Gastrocnemius medialis (tissue), 4 donors: ENCODE results near the gene SHBG. TPM values are rescaled to one million over a fixed set of nuclear protein-coding genes. Genes with fewer than 3 reads are reported as not detected.
A peak's percentile ranks its signal among the peaks of the same experiment; 100 is the strongest.
"Not testable (repeated sequence)": the region's sequence is repeated elsewhere in the genome, so short reads cannot be mapped to it uniquely, and the experiment has no call there.

Experiments
- ATAC-seq, 2 donors: fragments of 150-250 bp; one replicate each; pipeline ENCODE4 v1.9.1; 2016
- DNase-seq, 2 donors: peaks; one replicate each; pipeline ENCODE4 v3.0.0-alpha.2; 2019
- H3K27ac ChIP-seq, 4 donors: fragments of 200-600 bp; sonication (generic); 1 replicate in 1 of 4; 2 replicates in 3 of 4; pipeline ENCODE4 v1.5.1; 2016 to 2018; ENCODE audit warnings: mild to moderate bottlenecking in 2 of 4, moderate library complexity in 1 of 4
- H3K27me3 ChIP-seq, 3 donors: fragments of 200-600 bp; sonication (generic) in 2 of 3; 1 replicate in 1 of 3; 2 replicates in 2 of 3; pipeline versions ENCODE4 v1.5.1 to v1.6.0; 2016 to 2019; ENCODE audit warnings: mild to moderate bottlenecking in 1 of 3, moderate library complexity in 1 of 3
- H3K36me3 ChIP-seq, 2 donors: fragments of 200-600 bp; sonication (generic) in 1 of 2; one replicate each; pipeline ENCODE4 v1.5.1; 2017 to 2018
- H3K4me1 ChIP-seq, 2 donors: fragments of 200-600 bp; sonication (generic) in 1 of 2; one replicate each; pipeline ENCODE4 v1.5.1; 2016 to 2017; ENCODE audit warnings: mild to moderate bottlenecking in 2 of 2
- H3K4me3 ChIP-seq, 4 donors: fragments of 200-600 bp; sonication (generic) in 3 of 4; 1 replicate in 1 of 4; 2 replicates in 3 of 4; pipeline ENCODE4 v1.5.1; 2016 to 2019; ENCODE audit warnings: mild to moderate bottlenecking in 2 of 4
- H3K9me3 ChIP-seq, 3 donors: fragments of 200-600 bp; sonication (generic) in 2 of 3; 1 replicate in 1 of 3; 2 replicates in 2 of 3; pipeline ENCODE4 v1.5.1; 2016 to 2019
- POLR2A ChIP-seq, 2 donors: fragments of 450-650 bp; IDR thresholded peaks; one replicate each; pipeline ENCODE4 v1.6.1; 2017; ENCODE audit warnings: antibody characterized with exemption in 2 of 2, mild to moderate bottlenecking in 2 of 2, moderate library complexity in 2 of 2
- in situ Hi-C, 4 donors: fragments of 200-750 bp; cut with MboI; loops; one replicate each; pipeline versions ENCODE4 v1.15.0 to v1.8.0; 2017; ENCODE audit warnings: low sequenced_read_pairs in 4 of 4
- intact Hi-C: fragments of 100-400 bp; cut with DNase I; formaldehyde crosslinking; loops from one replicate; pipeline ENCODE4 v1.15.1; 2023; ENCODE audit warnings: low total_unique reads
- total RNA-seq, 4 donors: library from RNA; depleted of rRNA; stranded (reverse); fragments of >200 nt; gene quantifications; one replicate each; pipeline versions ENCODE4 v1.1.0 to v1.2.3, GENCODE V29; 2016
- TF ChIP-seq, protein P1 (sequence below), 5 experiments: fragments of 450-650 bp in 3 of 5; fragments of 200-600 bp in 2 of 5; sonication (generic) in 2 of 5; IDR thresholded peaks in 4 of 5; conservative IDR thresholded peaks in 1 of 5; 1 replicate in 4 of 5; 2 replicates in 1 of 5; pipeline ENCODE4 v1.5.1; 2016 to 2019; ENCODE audit warnings: antibody characterized with exemption in 5 of 5, mild to moderate bottlenecking in 3 of 5, moderate library complexity in 3 of 5

The SHBG gene
- total RNA-seq, 4 donors from 2014 or later = not detected

DNA sequence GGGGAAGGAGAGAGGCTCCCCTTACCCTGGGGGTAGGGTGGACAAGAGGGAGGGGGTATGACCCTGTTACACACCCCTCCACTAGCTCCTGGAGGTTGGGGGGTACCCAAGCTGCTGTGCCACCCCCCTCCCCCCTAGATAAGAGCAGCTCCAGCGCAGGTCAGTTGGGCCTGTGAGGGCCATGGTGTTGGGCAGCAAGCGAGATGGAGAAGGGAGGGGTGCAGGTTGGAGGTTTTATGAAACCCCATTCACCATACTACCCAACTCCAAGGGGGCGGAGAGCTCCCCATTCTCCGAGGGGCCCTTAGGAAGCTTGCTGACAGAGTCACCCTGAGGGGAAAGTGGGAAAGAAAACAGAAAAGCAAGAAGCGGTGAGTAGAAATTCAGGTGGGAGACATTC, 38.3 kb upstream of the SHBG start:
- intact Hi-C loops (loop anchor here (2.0 kb wide), 1 partner anchor 77 kb away; no protein-coding TSS in a partner anchor), in situ Hi-C loops (no loop called here)

DNA sequence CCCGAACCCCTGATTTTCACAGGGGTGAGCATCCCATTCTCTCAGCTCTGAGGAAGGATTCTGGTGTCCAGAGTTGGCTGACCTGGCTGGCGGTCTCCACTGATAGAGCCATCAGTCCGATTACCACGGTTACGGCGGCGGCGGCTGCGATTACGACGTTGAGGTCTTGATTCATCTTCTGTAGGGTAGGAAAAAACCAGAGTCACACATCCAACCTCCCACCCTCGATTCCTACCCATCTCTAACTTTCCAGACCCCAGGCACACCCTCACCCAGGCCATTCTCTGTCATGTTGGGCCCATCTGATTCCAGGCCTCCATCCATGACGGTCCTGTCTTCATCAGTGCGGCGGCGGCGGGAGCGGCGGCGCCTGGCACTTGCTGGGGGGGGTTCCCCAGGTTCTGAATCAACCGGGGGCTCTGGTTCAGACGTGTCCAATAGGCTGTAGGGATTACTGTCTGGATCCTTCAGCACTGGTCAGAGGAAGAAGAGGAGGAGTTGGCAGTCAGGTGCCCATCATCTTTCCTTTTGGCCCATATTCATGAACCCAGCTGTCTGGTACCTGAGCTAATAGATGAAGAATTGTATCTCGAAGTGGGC, 37.4 kb upstream of the SHBG start:
- TF ChIP-seq, protein P1, sequence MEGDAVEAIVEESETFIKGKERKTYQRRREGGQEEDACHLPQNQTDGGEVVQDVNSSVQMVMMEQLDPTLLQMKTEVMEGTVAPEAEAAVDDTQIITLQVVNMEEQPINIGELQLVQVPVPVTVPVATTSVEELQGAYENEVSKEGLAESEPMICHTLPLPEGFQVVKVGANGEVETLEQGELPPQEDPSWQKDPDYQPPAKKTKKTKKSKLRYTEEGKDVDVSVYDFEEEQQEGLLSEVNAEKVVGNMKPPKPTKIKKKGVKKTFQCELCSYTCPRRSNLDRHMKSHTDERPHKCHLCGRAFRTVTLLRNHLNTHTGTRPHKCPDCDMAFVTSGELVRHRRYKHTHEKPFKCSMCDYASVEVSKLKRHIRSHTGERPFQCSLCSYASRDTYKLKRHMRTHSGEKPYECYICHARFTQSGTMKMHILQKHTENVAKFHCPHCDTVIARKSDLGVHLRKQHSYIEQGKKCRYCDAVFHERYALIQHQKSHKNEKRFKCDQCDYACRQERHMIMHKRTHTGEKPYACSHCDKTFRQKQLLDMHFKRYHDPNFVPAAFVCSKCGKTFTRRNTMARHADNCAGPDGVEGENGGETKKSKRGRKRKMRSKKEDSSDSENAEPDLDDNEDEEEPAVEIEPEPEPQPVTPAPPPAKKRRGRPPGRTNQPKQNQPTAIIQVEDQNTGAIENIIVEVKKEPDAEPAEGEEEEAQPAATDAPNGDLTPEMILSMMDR (IDR thresholded peaks at IDR 0.05 in 4 of 5, conservative IDR thresholded peaks at IDR 0.05 in 1 of 5) = no peak
- TF ChIP-seq POLR2A (IDR thresholded peaks at IDR 0.05) = no peak
- in situ Hi-C loops = no loop called here
- peaks cover 0 to 77% of the 10 kb centered on the region in 2 donors for H3K36me3 ChIP-seq

More for the DNA sequence above, 38.3 kb upstream of the SHBG start:
- Histone ChIP-seq H3K4me3 (no peak overlapping the region), H3K4me1 (peaks cover 11 to 24% of the 10 kb centered on the region in 2 donors), H3K9me3 (no peaks in the 10 kb centered on the region), H3K36me3 (peaks cover 0 to 77% of the 10 kb centered on the region in 2 donors), H3K27ac (peak overlapping the region in 3 of 4 donors; percentile 64 to 81 (median 76)), H3K27me3 (no peaks in the 10 kb centered on the region)
- DNase-seq (no peak), ATAC-seq (no peak)
- TF ChIP-seq POLR2A (IDR thresholded peaks at IDR 0.05) = no peak
- TF ChIP-seq, protein P1 (IDR thresholded peaks at IDR 0.05 in 4 of 5, conservative IDR thresholded peaks at IDR 0.05 in 1 of 5) = no peak

DNA sequence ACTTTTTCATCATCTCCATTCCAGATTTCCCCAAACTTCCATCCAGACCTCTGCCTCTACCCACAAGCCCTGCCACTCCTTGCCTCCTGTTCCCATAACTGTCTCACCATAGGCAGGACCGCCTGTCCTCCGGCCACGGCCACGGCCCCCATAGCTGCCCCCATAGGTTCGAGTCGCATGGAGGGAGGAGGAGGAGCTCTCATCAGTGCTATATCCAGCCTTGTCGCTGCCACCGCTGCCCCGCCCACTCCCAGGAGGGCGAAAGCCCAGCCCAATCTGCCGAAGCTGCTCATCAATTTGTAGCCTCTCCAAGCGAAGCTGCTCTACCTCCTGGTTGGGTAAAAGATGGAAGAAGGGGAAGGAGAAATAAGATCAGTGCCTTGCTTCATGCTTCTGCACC, 36.6 kb upstream of the SHBG start:
- no peak overlapping the region for H3K27ac ChIP-seq
- peaks cover 11 to 24% of the 10 kb centered on the region in 2 donors for H3K4me1 ChIP-seq
- H3K36me3 ChIP-seq = peaks cover 0 to 74% of the 10 kb centered on the region in 2 donors
- no peak for TF ChIP-seq POLR2A (IDR thresholded peaks at IDR 0.05)
- TF ChIP-seq, protein P1 (IDR thresholded peaks at IDR 0.05 in 4 of 5, conservative IDR thresholded peaks at IDR 0.05 in 1 of 5) = no peak
- no peak for DNase-seq
- H3K4me3 ChIP-seq = no peak overlapping the region
- intact Hi-C loops = no loop called here
- no peak for ATAC-seq
- no peaks in the 10 kb centered on the region for H3K27me3 ChIP-seq
- in situ Hi-C loops = no loop called here
- H3K9me3 ChIP-seq = no peaks in the 10 kb centered on the region

More for the DNA sequence above, 37.4 kb upstream of the SHBG start:
- Histone ChIP-seq H3K4me3 (no peak overlapping the region), H3K4me1 (peaks cover 11 to 24% of the 10 kb centered on the region in 2 donors), H3K27me3 (no peaks in the 10 kb centered on the region), H3K27ac (no peak overlapping the region), H3K9me3 (no peaks in the 10 kb centered on the region)
- no peak for DNase-seq
- intact Hi-C loops = no loop called here
- no peak for ATAC-seq

DNA sequence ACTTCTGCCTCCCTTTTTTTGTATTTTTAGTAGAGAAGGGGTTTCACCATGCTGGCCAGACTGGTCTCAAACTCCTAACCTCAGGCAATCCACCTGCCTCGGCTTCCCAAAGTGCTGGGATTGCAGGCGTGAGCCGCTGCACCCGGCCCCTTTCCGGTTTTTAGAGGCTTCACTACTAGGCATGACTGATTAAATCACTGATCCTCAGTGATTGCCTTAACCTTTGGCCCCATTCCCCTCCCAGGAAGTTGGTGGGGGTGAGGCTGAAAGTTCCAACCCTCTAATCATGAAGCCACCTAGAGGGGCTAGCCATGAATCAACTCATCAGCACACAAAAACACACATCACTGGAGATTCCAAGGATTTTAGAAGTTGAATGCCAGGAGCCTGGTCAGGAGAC, 32.4 kb upstream of the SHBG start:
- ATAC-seq, H3K4me3 ChIP-seq, DNase-seq, intact Hi-C loops, H3K4me1 ChIP-seq, H3K27me3 ChIP-seq, H3K9me3 ChIP-seq, H3K27ac ChIP-seq: not testable (repeated sequence)
- in situ Hi-C loops = loop anchor here in 1 of 4 donors (5.0 kb wide), 1 partner anchor 95 kb away; no protein-coding TSS in a partner anchor
- H3K36me3 ChIP-seq = peaks cover 0 to 96% of the 10 kb centered on the region in 2 donors

- peaks cover 36 to 40% of the 10 kb centered on the region in 2 donors for H3K4me1 ChIP-seq
- ATAC-seq (peak; percentile 98 to 99), DNase-seq (peak in 1 of 2 donors; percentile 57)
- H3K4me3 ChIP-seq = no peak overlapping the region
- intact Hi-C loops = no loop called here
- H3K9me3 ChIP-seq = no peaks in the 10 kb centered on the region
- H3K27ac ChIP-seq = peak overlapping the region; percentile 71 to 91 (median 76)
- no peaks in the 10 kb centered on the region for H3K27me3 ChIP-seq
- TF ChIP-seq, protein P1 (IDR thresholded peaks at IDR 0.05 in 4 of 5, conservative IDR thresholded peaks at IDR 0.05 in 1 of 5) = no peak
- no peak for TF ChIP-seq POLR2A (IDR thresholded peaks at IDR 0.05)
- H3K36me3 ChIP-seq = peaks cover 0 to 51% of the 10 kb centered on the region in 2 donors
- in situ Hi-C loops = no loop called here
Measured at GRCh38 chr17:7606280-7606679, 23.7 kb upstream of the SHBG start.
